Cardiac muscle cell (in vitro differentiated cells and primary cell): ENCODE data around the gene TLR9. TPM values are rescaled to one million over a fixed set of nuclear protein-coding genes. Genes with fewer than 3 reads are reported as not detected.

Experiments
- DNase-seq, 2 donors: peaks; one replicate each; pipeline versions ENCODE4 v3.0.0 to v3.0.0-alpha.2; 2010 to 2017; ENCODE audit warnings: low read depth in 1 of 2, low spot score in 1 of 2
- H3K27ac ChIP-seq: fragments of 200-600 bp; sonication (generic); 2 replicates; pipeline ENCODE4 v1.5.1; 2016
- H3K27me3 ChIP-seq: fragments of 200-600 bp; sonication (generic); 2 replicates; pipeline ENCODE4 v1.6.0; 2016; ENCODE audit warnings: control low read depth
- H3K36me3 ChIP-seq: fragments of 200-600 bp; sonication (generic); 2 replicates; pipeline ENCODE4 v1.5.1; 2016; ENCODE audit warnings: control low read depth
- H3K4me1 ChIP-seq: fragments of 200-600 bp; sonication (generic); 2 replicates; pipeline ENCODE4 v1.8.1; 2017; ENCODE audit warnings: low read depth, mild to moderate bottlenecking, mixed run types
- H3K4me3 ChIP-seq: fragments of 200-600 bp; sonication (generic); 2 replicates; pipeline ENCODE4 v1.5.1; 2016; ENCODE audit warnings: mild to moderate bottlenecking
- H3K9me3 ChIP-seq: fragments of 200-600 bp; sonication (generic); 2 replicates; pipeline ENCODE4 v1.5.1; 2017; ENCODE audit warnings: low read depth, mild to moderate bottlenecking, control low read depth
- CTCF ChIP-seq: IDR thresholded peaks from 2 replicates; pipeline ENCODE4 v1.5.1; 2012; ENCODE audit warnings: low read depth, mild to moderate bottlenecking, low read length
- polyA plus RNA-seq: library from polyadenylated mRNA; unstranded; fragments of >200 nt; fragmentation: Nextera tagmentation; extraction: Ambion mirVana; gene quantifications from 2 replicates; pipeline ENCODE4 v1.2.1, GENCODE V29; 2016
- total RNA-seq: library from RNA; depleted of rRNA; stranded (reverse); fragments of >200 nt; gene quantifications from 2 replicates; pipeline ENCODE4 v1.2.3, GENCODE V29; 2016

TLR9 gene
- total and polyA plus RNA-seq, 2 experiments from 2014 or later: 0.15 TPM; not detected in 1

- no peaks in the 10 kb centered on the region for H3K36me3 ChIP-seq
- no peak for DNase-seq
- H3K4me3 ChIP-seq: no peak overlapping the region
- H3K27me3 ChIP-seq: no peaks in the 10 kb centered on the region
- H3K9me3 ChIP-seq: no peaks in the 10 kb centered on the region
- no peaks in the 10 kb centered on the region for H3K4me1 ChIP-seq
- TF ChIP-seq CTCF: no peak
- no peak overlapping the region for H3K27ac ChIP-seq
Measured at GRCh38 chr3:52173101-52173500, 52.3 kb downstream of the TLR9 start.

- TF ChIP-seq CTCF: no peak
- Histone ChIP-seq H3K4me1 (no peaks in the 10 kb centered on the region), H3K36me3 (no peaks in the 10 kb centered on the region), H3K27me3 (no peaks in the 10 kb centered on the region), H3K9me3 (no peaks in the 10 kb centered on the region), H3K27ac (no peak overlapping the region), H3K4me3 (no peak overlapping the region)
- no peak for DNase-seq
Measured at GRCh38 chr3:52172262-52172757, 53.1 kb downstream of the TLR9 start.

GRCh38 chr3:52171514-52172261 is 53.8 kb downstream of the TLR9 start:
- no peak overlapping the region for H3K27ac ChIP-seq
- H3K9me3 ChIP-seq: no peaks in the 10 kb centered on the region
- H3K4me3 ChIP-seq: no peak overlapping the region
- H3K4me1 ChIP-seq: no peaks in the 10 kb centered on the region
- H3K36me3 ChIP-seq: no peaks in the 10 kb centered on the region
- TF ChIP-seq CTCF: no peak
- H3K27me3 ChIP-seq: no peaks in the 10 kb centered on the region
- peak in 1 of 2 donors; percentile 47 for DNase-seq

Other genes starting within 250 kb of the TLR9 start
- 87.7 and 99.7 TPM in 2 replicates for gene ACY1, start 242.1 kb downstream of the TLR9 start, total RNA-seq
- 116 and 125 TPM in 2 replicates for gene ACY1, start 242.1 kb downstream of the TLR9 start, polyA plus RNA-seq
- 1,533 and 1,673 TPM in 2 replicates for gene RPL29, start 229.8 kb downstream of the TLR9 start, total RNA-seq
- gene RPL29, start 229.8 kb downstream of the TLR9 start, polyA plus RNA-seq: 844 and 941 TPM in 2 replicates
- 32.2 and 39.5 TPM in 2 replicates for gene DUSP7, start 169.1 kb downstream of the TLR9 start, total RNA-seq
- 7.1 and 13.1 TPM in 2 replicates for gene DUSP7, start 169.1 kb downstream of the TLR9 start, polyA plus RNA-seq
- gene POC1A, start 71.2 kb downstream of the TLR9 start, total RNA-seq: 6.0 and 12.4 TPM in 2 replicates
- gene POC1A, start 71.2 kb downstream of the TLR9 start, polyA plus RNA-seq: 10.6 and 24.0 TPM in 2 replicates
- 68.7 and 80.2 TPM in 2 replicates for gene ALAS1, start 27.5 kb downstream of the TLR9 start, total RNA-seq
- 76.5 and 88.7 TPM in 2 replicates for gene ALAS1, start 27.5 kb downstream of the TLR9 start, polyA plus RNA-seq
- 53.0 and 70.5 TPM in 2 replicates for gene TWF2, start 13.5 kb upstream of the TLR9 start, total RNA-seq
- 42.3 and 43.6 TPM in 2 replicates for gene TWF2, start 13.5 kb upstream of the TLR9 start, polyA plus RNA-seq
- 4.8 and 13.1 TPM in 2 replicates for gene PPM1M, start 20.1 kb upstream of the TLR9 start, total RNA-seq
- gene PPM1M, start 20.1 kb upstream of the TLR9 start, polyA plus RNA-seq: 10.7 and 16.1 TPM in 2 replicates
- 30.7 and 36.6 TPM in 2 replicates for gene WDR82, start 53.0 kb upstream of the TLR9 start, total RNA-seq
- 35.4 and 49.0 TPM in 2 replicates for gene WDR82, start 53.0 kb upstream of the TLR9 start, polyA plus RNA-seq
- 6.9 and 11.5 TPM in 2 replicates for gene GLYCTK, start 62.2 kb upstream of the TLR9 start, total RNA-seq
- gene GLYCTK, start 62.2 kb upstream of the TLR9 start, polyA plus RNA-seq: 1.2 and 8.6 TPM in 2 replicates
- 3.2 and 3.6 TPM in 2 replicates for gene DNAH1, start 90.7 kb upstream of the TLR9 start, total RNA-seq
- 0.81 and 1.4 TPM in 2 replicates for gene DNAH1, start 90.7 kb upstream of the TLR9 start, polyA plus RNA-seq
- 100 and 115 TPM in 2 replicates for gene BAP1, start 184.4 kb upstream of the TLR9 start, total RNA-seq
- 63.7 and 67.9 TPM in 2 replicates for gene BAP1, start 184.4 kb upstream of the TLR9 start, polyA plus RNA-seq
- 14.2 and 22.9 TPM in 2 replicates for gene PHF7, start 185.0 kb upstream of the TLR9 start, total RNA-seq
- 24.3 and 47.8 TPM in 2 replicates for gene PHF7, start 185.0 kb upstream of the TLR9 start, polyA plus RNA-seq
- 6.5 and 13.6 TPM in 2 replicates for gene SEMA3G, start 219.5 kb upstream of the TLR9 start, total RNA-seq
- gene SEMA3G, start 219.5 kb upstream of the TLR9 start, polyA plus RNA-seq: 3.2 and 3.4 TPM in 2 replicates
- gene TNNC1, start 228.4 kb upstream of the TLR9 start, total RNA-seq: 1,875 and 4,623 TPM in 2 replicates
- gene TNNC1, start 228.4 kb upstream of the TLR9 start, polyA plus RNA-seq: 1,312 and 3,313 TPM in 2 replicates
- 131 and 205 TPM in 2 replicates for gene NISCH, start 230.0 kb upstream of the TLR9 start, total RNA-seq
- gene NISCH, start 230.0 kb upstream of the TLR9 start, polyA plus RNA-seq: 80.8 and 108 TPM in 2 replicates